ENCODE data around the gene SS18.

Gene SS18

DNA sequence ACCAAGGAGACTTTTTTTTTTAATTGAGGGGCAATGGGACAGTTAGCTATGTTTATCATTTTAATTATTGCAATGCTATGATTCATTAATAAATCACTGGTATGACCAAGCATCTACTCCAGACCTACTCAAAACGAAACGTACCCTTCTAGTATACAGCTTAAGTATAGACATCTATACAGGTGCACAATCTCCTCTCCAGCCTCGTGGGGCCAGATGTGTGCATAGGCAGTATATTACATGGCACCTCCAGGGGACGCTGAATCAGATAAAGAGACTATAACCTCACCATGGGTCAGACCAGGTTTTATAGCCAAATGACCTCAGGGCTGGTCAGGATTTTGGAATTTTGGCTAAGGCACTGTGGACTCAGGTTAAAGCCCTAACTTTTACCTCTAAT, 86.6 kb downstream of the SS18 start:
- in situ Hi-C loops (cut with MboI; ENCODE audit: low sequenced_read_pairs) = no loop called here

GRCh38 chr18:26003356-26003755, 87.1 kb downstream of the SS18 start:
- in situ Hi-C loops (cut with MboI; ENCODE audit: low sequenced_read_pairs) = no loop called here

DNA sequence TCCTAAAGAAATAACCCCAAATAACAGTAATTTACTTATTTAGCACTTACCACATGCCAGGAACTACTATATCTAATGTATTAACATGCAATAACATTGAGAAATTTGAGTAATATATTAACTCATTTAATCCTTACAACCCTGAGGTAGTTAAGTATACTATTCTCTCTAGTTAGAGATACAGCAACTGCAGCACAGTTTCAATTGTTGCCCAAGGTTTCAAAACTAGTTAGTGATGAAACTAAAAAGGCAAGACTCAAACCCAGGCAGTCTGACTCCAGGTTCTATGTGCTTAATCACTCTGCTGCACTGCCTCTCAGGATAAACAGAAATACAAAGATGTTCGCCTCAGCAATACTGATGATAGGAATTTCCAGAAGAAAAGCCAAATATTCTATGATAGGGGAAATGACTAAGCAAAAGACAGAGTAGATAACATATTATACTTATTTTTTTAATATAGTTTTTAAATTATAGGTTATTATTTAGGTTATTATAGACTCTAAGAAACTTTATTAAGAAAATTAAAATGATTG, 88.0 kb downstream of the SS18 start:
- in situ Hi-C loops (cut with MboI; ENCODE audit: low sequenced_read_pairs) = no loop called here

DNA sequence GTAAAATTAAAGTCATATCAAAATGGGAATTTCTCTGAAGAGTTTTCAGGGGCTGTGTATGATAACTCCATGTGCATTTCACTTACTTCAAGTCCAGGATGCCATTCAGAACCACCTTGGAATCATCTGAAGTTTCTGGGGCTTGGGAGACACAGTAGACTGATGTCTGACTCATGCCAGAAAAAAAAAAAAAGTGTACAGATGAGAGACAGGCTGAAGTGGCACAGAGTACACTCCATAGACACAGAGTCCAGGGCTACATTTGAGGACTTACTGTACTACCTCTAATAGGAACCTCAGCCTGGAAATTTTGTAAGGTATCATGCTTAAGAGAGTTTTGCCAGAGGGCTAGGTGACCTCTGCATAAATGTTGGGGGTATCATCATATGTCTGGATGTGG, 92.0 kb downstream of the SS18 start:
- in situ Hi-C loops (cut with MboI; ENCODE audit: low sequenced_read_pairs) = no loop called here

DNA sequence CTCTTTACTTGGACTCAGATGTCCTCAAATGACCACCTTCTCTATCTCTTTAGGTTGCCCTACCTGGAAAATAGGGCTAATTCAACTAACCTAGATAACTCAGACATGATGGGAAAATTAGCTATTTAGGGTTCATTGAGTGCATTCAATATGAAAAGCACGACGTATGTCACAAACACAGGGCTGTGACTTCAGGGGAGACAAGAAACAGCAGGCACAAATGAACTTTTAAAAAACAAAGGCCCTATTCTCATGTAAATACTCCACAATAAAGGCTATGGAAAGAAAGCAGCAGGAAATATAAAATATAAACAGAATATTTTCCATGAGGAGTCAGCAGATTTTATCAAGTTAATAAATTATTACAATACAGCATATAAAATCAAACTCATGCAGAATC, 97.8 kb downstream of the SS18 start:
- in situ Hi-C loops (cut with MboI; ENCODE audit: low sequenced_read_pairs) = no loop called here

DNA sequence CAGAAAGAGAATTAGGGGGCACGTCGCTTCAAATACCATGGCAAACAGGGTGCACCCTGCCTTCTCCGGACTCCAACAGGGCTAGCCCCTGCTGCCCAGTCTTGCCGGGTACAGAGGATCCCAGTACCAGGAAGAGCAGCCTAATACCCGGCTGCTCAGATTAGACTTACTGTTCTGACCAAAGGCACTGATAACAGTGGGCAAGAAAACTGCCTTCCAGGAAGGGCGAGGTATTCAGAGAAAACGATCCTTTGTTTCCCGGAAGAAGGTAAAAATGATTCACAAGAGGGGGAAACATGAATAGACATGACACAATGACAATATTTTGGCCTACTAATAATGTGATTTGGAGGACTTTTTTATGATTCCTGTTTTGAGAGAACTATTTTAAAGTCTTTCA, 99.9 kb downstream of the SS18 start:
- in situ Hi-C loops (cut with MboI; ENCODE audit: low sequenced_read_pairs) = no loop called here

DNA sequence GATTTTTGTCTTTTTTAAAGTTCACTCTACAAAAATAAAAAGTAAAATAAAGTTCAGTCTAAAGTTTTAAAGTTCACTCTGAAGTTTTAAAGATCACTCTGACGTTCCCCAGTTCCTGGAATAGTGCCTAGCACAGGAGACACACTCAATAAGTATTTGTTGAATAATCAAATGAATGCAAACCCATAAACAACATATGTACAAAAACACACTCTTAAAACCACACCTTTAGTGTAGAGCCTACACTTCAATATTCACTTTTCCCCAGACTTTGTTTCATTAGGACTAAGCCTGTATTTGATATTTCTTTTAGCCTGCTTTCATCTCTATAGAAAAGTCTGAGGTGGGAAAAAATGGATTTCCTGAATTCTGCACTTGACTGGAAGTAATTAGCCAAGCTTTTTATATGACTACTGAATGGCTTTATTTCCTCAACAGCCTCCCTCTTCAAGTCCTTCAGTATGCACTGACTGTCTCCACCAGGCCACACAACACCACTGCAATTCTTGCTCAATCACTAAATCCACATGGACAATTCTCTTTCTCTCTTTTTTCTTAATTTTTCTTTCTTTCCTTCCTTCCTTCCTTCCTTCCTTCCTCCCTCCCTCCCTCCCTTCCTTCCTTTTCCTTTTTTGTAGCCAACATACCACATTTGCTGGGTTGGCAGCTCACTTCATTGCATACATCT, 104.6 kb downstream of the SS18 start:
- in situ Hi-C loops (cut with MboI; ENCODE audit: low sequenced_read_pairs) = no loop called here

DNA sequence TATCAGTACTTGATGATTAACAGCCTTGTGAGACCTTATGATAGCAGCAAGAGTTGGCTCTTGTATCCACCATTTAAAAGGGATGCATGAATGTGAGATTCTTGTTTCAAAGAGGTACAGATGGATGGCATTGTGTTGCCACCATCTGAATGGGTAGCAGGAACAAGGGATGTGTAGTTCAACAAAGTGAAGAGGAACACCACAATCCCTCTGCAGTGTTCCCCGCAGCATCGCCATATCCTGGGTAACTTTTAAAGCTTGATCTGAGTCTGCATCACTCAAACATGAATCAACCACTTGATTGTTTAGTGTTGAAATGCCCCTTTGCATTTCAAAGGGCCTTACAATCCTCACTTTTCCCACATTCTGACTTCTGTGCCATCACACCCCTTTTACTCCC, 106.7 kb downstream of the SS18 start:
- in situ Hi-C loops (cut with MboI; ENCODE audit: low sequenced_read_pairs) = no loop called here

DNA sequence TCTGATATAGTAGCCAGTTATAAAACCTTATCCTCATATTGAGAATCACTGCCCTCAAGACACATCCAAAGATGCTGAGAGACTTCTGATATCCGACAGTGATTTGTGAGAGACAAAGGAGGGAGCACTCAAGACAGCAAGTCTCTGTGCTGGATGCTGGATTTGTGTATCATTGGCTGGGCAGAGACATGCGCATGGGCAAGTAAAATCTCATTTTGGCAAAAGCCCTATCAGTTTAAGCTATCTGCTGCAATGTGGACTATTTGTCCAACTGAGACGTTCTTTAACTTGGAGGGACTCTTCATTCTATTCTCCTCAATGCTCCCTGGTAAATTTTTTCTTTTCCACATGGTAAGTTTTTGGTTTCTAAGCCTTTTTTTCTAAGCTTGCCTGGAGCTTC, 107.5 kb downstream of the SS18 start:
- in situ Hi-C loops (cut with MboI; ENCODE audit: low sequenced_read_pairs) = no loop called here

GRCh38 chr18:25982153-25982552, 108.3 kb downstream of the SS18 start:
- in situ Hi-C loops (cut with MboI; ENCODE audit: low sequenced_read_pairs) = no loop called here

GRCh38 chr18:25979369-25980040, 110.9 kb downstream of the SS18 start:
- in situ Hi-C loops (cut with MboI; ENCODE audit: low sequenced_read_pairs) = no loop called here

DNA sequence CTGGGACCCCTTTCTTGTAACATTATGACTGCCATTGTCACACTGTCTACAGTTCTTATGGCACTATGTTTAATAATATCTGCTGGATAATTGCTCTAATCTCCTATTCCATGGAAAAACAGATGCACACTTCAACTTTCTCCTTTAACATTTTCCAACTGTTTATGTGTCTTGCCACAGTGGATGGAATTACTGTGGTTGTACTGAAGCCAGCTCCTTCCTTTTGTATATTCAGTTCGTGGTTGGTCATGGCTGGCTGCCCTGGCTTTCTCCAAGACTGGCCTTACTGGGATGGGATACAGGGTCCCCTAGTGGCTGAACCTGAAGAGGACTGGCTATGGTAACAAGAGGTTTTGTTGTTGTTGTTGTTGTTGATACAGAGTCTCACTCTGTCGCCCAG, 113.9 kb downstream of the SS18 start:
- in situ Hi-C loops (cut with MboI; ENCODE audit: low sequenced_read_pairs) = no loop called here

GRCh38 chr18:25974630-25975077, 115.8 kb downstream of the SS18 start:
- in situ Hi-C loops (cut with MboI; ENCODE audit: low sequenced_read_pairs) = no loop called here
